ENCODE data around the gene IL17B.

DNA sequence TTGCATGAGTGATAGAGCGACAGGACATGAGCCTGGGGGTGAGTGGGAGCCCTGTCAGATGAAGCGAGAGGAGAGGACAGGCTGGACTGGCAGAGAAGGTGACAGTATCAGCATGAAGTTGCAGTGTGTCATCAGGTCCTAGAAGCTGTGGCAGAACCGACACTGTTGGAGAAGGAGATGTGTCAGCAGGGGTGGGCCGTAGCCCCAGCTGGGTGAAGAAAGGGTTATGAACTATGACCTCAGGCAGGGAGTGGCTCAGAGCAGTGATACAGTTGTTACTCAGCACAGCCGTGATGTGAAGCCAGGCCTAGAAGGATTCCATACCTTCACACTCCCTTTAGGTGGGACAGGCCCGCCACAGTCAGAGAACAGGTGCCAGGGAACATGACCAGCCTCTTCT, 13.7 kb downstream of the IL17B start:
- no peak for TF ChIP-seq GATA3 (IDR thresholded peaks at IDR 0.05; ENCODE audit: low read depth, low read length)
- no peak for TF ChIP-seq GATA2 (IDR thresholded peaks at IDR 0.05; ENCODE audit: low read depth, low read length)
